ENCODE measurements around the gene SCCPDH.
"Not testable (repeated sequence)": the region's sequence is repeated elsewhere in the genome, so short reads cannot be mapped to it uniquely, and the experiment has no call there.

The SCCPDH gene

DNA sequence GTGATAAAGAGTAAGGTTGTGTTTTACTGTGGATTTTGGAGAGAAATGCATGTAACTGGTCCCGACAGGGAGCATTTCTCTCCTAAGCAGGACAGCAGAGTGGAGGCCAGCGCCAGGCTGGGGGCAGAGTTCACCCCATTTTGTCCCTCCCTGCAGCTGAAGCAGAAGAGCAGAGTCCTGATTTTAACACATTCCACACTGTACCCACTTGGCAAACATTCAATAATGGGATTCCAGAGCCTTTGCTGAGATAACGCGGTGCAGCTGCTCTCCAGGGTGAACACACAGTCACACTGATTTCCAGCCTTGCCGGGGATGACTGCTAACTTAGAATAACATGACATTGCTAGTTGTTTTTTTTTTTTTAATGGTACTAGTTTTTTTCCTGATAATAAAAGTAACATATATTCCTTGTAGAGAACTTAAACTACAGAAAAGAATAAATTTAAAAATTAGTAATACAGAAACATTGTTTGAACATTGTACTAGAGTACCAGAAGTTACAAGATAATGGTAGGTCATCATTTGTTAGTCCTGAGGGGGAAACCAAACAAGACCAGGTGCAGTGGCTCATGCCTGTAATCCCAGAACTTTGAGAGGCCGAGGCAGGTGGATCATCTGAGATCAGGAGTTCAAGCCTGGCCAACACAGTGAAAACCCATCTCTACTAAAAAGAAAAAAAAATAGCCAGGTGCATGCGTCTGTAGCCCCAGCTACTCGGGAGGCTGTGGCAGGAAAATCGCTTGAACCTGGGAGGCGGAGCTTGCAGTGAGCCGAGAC, 77.2 kb downstream of the SCCPDH start:
- no peak for DNase-seq

DNA sequence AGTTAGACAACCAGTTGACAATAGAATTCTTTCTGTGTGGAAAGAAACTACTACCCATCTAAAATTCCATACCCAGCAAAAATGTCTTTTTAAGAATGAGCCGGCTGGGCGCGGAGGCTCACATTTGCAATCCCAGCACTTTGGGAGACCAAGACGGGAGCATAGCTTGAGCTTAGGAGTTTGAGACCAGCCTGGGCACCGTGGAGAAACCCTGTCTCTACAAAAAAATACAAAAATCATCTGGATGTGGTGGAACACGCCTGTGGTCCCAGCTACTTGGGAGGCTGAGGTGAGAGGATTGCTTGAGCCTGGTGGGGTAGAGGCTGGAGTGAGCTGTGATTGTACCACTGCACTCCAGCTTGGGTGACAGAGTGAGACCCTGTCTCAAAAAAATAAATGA, 79.2 kb downstream of the SCCPDH start:
- DNase-seq, result no peak

DNA sequence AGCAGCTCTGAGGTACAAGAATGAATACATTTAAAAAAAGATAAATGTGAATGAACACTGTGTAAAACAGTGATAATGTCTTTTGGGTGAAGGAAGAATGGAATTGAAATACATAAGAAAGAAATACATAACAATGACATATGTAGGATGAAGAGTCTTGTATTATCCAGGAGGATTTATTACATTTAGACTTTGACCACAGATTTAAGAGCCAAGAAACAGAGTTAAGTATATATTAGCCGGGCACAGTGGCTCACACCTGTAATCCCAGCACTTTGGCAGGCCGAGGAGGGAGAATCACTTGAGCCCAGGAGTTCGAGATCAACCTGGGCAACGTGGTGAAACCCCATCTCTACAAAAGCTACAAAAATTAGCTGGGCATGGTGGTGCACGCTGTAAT, 79.7 kb downstream of the SCCPDH start:
- DNase-seq, result no peak

DNA sequence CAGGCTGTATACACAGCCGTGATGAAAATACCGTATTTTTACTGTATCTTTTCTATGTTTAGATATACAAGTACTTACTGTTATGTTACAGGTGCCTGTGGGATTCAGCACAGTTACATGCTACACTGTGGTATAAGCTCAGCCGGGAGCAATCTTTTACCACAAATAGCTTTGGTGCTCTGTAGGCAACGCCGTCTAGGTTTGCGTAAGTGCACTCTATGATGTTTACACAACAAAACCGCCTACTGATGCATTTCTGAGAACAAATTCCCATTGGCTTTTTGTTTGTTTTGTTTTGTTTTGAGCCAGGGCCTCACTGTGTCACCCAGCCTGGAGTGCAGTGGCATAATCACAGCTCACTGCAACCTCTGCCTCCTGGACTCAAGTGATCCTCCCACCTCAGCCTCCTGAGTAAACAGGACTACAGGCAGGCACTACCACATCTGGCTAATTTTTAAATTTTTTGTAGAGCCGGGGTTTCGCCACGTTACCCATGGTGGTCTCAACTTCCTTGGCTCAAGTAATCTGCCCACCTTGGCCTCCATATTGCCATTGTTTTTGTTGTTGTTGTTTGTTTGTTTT, 81.0 kb downstream of the SCCPDH start:
- DNase-seq, result no peak

DNA sequence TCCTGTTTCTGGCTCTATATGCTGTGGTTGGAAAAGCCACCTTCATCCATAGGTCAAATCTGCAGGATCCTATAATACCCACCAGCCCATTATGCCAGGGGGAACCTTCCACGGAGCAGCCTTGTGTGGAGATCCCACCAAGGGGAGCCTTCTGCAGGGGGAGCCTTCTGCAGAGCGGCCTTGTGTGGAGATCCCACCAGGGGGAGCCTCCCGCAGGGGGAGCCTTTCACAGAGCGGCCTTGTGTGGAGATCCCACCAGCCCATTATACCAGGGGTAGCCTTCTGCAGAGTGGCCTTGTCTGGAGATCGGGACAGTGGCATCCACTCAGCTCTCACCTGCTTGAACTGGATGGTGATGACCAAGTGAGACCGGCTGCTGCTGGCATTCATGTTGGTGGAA, 85.3 kb downstream of the SCCPDH start:
- DNase-seq, result no peak

DNA sequence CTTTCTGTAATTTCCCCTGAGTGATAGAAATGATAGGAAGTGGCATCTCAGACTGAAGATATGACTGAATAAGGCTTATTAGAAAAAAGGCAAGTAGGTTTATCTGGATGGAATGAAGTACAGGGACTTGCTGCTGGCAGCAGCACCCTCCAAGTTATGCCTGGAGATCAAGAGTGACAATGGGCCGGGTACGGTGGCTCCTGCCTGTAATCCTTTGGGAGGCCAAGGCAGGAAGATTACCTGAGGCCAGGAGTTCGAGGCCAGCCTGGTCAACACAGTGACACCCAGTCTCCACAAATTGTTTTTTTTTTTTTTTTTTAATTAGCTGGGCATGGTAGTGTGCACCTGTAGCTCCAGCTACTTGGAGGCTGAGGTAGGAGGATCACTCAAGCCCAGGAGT, 87.8 kb downstream of the SCCPDH start:
- DNase-seq, result no peak

DNA sequence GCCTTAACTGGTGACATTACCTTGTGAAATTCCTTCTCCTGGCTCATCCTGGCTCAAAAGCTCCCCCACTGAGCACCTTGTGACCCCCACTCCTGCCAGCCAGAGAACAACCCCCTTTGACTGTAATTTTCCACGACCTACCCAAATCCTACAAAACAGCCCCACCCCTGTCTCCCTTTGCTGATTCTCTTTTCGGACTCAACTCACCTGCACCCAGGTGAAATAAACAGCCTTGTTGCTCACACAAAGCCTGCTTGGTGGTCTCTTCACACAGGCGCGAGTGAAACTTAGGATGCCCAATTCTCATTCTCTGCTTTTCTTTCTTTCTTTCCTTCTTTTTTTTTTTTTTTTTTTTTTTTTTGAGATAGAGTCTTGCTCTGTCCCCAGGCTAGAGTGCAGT, 89.1 kb downstream of the SCCPDH start:
- DNase-seq, result not testable (repeated sequence)

DNA sequence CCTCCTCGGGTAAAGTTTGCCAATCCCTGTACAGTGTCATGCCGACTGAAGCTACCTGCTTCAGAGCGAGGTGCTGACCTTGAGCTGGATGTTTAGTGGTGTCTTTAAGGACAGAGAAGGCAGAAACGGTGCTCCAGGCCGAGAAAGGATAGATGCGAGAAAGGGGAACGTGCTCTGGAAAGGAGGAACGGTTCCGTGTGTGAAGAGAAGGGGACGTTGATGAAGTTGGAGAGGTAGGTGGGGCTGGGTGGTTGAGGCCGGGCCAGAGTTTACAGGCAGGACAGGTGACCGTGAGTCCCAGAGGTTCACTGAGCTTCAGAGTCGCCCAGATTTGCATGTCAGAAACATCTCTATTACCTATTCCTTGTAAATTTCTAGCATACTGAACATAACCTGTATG, 90.7 kb downstream of the SCCPDH start:
- no peak for DNase-seq

DNA sequence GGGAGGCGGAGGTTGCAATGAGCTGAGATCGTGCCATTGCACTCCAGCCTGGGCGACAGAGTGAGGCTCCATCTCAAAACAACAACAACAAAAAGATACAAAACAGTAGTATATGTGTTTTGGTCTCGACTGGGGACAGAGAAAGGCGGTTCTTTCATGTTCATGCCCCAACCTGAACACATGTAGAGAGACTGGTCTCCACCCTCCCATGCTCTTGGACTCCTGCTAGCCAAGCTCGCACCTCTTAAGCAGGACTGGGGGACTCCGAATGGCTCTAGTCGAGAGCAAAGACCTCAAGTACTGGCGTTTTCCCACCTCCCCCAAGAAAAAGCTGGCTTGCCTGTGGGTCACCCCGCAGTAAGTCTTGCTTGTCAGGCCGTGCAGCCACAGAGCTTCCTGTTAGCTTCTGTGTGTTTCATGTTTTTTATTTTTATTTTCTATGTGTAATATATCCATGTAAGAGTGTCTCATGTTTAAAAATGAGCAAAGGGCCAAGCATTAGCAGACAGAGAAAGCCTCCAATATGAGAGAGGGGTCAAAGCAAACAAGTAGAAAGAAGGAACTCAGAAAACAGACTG, 91.6 kb downstream of the SCCPDH start:
- DNase-seq, result no peak

All from T-helper 2 cell (primary cell).